ENCODE measurements around the gene TTLL11. TPM values are rescaled to one million over a fixed set of nuclear protein-coding genes. Genes with fewer than 3 reads are reported as not detected.

The TTLL11 gene
- total and polyA plus RNA-seq, 7 experiments from 2014 or later: 3.0 to 8.6 (median 4.4) TPM

GRCh38 chr9:121914604-121915303 is 178.4 kb downstream of the TTLL11 start:
- Histone ChIP-seq H3K27ac (ENCODE audit: low read depth, low read length) (no peak overlapping the region), H3K4me3 (ENCODE audit: low read length) (no peak overlapping the region), H3K27me3 (ENCODE audit: control insufficient read depth in 2 of 2, insufficient read depth in 2 of 2, low read length in 2 of 2) (no peaks in the 10 kb centered on the region), H3K9me3 (ENCODE audit: control insufficient read depth in 2 of 3, low read length in 3 of 3) (no peaks in the 10 kb centered on the region), H3K36me3 (ENCODE audit: control insufficient read depth in 2 of 3, insufficient read depth in 3 of 3, low read length in 3 of 3) (no peaks in the 10 kb centered on the region), H3K4me1 (ENCODE audit: control insufficient read depth in 2 of 2, insufficient read depth in 2 of 2, low read length in 2 of 2) (no peaks in the 10 kb centered on the region)
- Mint-ChIP-seq H3K27me3 (peaks cover 0 to 8% (median 0%) of the 10 kb centered on the region in 5 donors), H3K4me1 (no peaks in the 10 kb centered on the region), H3K27ac (no peak overlapping the region), H3K4me3 (no peak overlapping the region), H3K36me3 (peaks cover 0 to 9% (median 0%) of the 10 kb centered on the region in 5 donors), H3K9me3 (peaks cover 0 to under 1% (median 0%) of the 10 kb centered on the region in 11 donors)
- ChIA-PET CTCF (no interaction called here), POLR2A (no interaction called here)
- no peak for DNase-seq
- intact Hi-C loops (cut with micrococcal nuclease): no loop called here
- ATAC-seq: no peak

GRCh38 chr9:121914017-121914595 is 179.0 kb downstream of the TTLL11 start:
- H3K36me3 ChIP-seq (ENCODE audit: control insufficient read depth in 2 of 3, insufficient read depth in 3 of 3, low read length in 3 of 3): no peaks in the 10 kb centered on the region
- Mint-ChIP-seq H3K9me3 (peaks cover 0 to 4% (median 0%) of the 10 kb centered on the region in 11 donors), H3K4me1 (no peaks in the 10 kb centered on the region), H3K36me3 (peaks cover 0 to 9% (median 0%) of the 10 kb centered on the region in 5 donors), H3K27ac (no peak overlapping the region), H3K27me3 (peaks cover 0 to 12% (median 0%) of the 10 kb centered on the region in 5 donors), H3K4me3 (no peak overlapping the region)
- H3K4me3 ChIP-seq (ENCODE audit: low read length): no peak overlapping the region
- intact Hi-C loops (cut with micrococcal nuclease): no loop called here
- ChIA-PET CTCF (no interaction called here), POLR2A (no interaction called here)
- no peak for ATAC-seq
- DNase-seq: no peak
- no peaks in the 10 kb centered on the region for H3K4me1 ChIP-seq (ENCODE audit: control insufficient read depth in 2 of 2, insufficient read depth in 2 of 2, low read length in 2 of 2)
- H3K27ac ChIP-seq (ENCODE audit: low read depth, low read length): no peak overlapping the region
- no peaks in the 10 kb centered on the region for H3K27me3 ChIP-seq (ENCODE audit: control insufficient read depth in 2 of 2, insufficient read depth in 2 of 2, low read length in 2 of 2)
- no peaks in the 10 kb centered on the region for H3K9me3 ChIP-seq (ENCODE audit: control insufficient read depth in 2 of 3, low read length in 3 of 3)

DNA sequence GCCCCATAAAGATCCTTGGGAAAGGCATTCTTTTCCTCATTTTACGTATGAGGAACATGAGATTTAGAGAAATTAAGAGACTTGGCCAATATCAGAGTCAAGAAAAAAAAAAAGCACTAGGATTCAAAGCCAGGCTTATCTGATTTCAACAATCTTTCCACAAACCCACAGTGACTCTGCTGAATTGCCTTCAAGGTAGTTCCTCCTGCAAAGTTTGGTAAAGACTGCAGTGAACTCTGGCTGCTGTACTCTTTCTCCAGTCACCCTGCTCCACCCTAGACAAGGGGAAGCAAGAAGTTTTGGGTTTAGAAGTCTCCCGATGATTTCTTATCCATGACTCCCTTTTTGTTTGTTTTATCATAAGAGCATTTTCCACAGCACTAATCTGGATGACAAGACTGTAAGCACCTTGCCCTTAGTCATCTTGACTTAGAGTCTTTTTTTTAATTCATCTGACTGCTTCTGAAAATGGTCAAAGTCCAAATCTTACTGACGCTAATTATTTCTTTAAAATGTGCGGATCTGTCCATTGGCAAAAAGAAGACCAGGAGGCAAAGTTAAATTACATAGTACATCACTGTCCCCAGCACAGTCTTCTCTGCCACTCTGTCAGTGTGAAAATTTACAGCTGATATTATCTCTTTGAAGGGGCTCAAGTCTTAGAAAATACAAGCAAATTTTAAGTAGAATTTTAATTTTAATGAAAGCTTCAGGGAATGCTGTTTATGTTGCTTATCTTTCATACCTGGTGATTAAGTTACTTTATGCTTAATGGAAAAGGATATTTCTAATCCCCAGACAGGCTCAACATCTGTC is 180.1 kb downstream of the TTLL11 start:
- Histone ChIP-seq H3K9me3 (ENCODE audit: control insufficient read depth in 2 of 3, low read length in 3 of 3) (no peaks in the 10 kb centered on the region), H3K27ac (ENCODE audit: low read depth, low read length) (no peak overlapping the region), H3K4me1 (ENCODE audit: control insufficient read depth in 2 of 2, insufficient read depth in 2 of 2, low read length in 2 of 2) (no peaks in the 10 kb centered on the region), H3K4me3 (ENCODE audit: low read length) (no peak overlapping the region), H3K36me3 (ENCODE audit: control insufficient read depth in 2 of 3, insufficient read depth in 3 of 3, low read length in 3 of 3) (no peaks in the 10 kb centered on the region), H3K27me3 (ENCODE audit: control insufficient read depth in 2 of 2, insufficient read depth in 2 of 2, low read length in 2 of 2) (no peaks in the 10 kb centered on the region)
- ChIA-PET POLR2A (no interaction called here), CTCF (no interaction called here)
- no peaks in the 10 kb centered on the region for H3K4me1 Mint-ChIP-seq
- H3K9me3 Mint-ChIP-seq: peaks cover 0 to 4% (median 0%) of the 10 kb centered on the region in 11 donors
- no peak overlapping the region for H3K27ac Mint-ChIP-seq
- DNase-seq: no peak
- H3K36me3 Mint-ChIP-seq: peaks cover 0 to 9% (median 5%) of the 10 kb centered on the region in 5 donors
- H3K27me3 Mint-ChIP-seq: peaks cover 0 to 12% (median 0%) of the 10 kb centered on the region in 5 donors
- H3K4me3 Mint-ChIP-seq: no peak overlapping the region
- peak; percentile 37 for ATAC-seq
- intact Hi-C loops (cut with micrococcal nuclease): no loop called here

DNA sequence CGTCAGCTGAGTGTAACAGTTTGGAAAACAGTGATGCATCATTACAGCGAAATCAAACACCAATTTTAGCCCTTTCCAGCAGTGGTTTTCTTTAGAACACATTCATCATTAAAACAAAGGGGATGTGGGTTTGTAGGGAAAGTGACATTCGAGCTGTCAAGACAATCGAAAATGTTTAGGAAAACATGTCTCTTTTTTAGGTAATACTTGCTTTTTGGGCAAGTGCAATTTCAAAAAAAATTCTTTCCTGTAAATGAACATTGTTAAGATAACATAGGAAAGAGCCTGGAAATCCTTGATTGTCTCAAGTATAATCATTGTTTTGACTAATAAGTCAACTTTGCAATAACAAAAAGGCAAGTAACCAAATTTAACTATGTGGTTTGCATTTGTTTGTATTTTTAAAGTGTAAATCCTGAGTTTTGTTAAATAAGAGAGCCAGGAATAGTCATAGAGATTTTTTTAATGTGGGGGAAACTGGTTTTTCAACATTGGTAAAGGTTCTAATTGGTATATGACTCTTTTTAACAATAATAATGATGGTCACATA is 182.5 kb downstream of the TTLL11 start:
- ChIA-PET POLR2A (no interaction called here), CTCF (no interaction called here)
- H3K27ac Mint-ChIP-seq: no peak overlapping the region
- H3K4me3 Mint-ChIP-seq: no peak overlapping the region
- intact Hi-C loops (cut with micrococcal nuclease): no loop called here
- no peaks in the 10 kb centered on the region for H3K27me3 ChIP-seq (ENCODE audit: control insufficient read depth in 2 of 2, insufficient read depth in 2 of 2, low read length in 2 of 2)
- H3K36me3 Mint-ChIP-seq: peaks cover 0 to 8% (median 5%) of the 10 kb centered on the region in 5 donors
- no peak for DNase-seq
- H3K9me3 Mint-ChIP-seq: peaks cover 0 to 4% (median 0%) of the 10 kb centered on the region in 11 donors
- no peaks in the 10 kb centered on the region for H3K4me1 ChIP-seq (ENCODE audit: control insufficient read depth in 2 of 2, insufficient read depth in 2 of 2, low read length in 2 of 2)
- no peak overlapping the region for H3K4me3 ChIP-seq (ENCODE audit: low read length)
- H3K4me1 Mint-ChIP-seq: no peaks in the 10 kb centered on the region
- no peaks in the 10 kb centered on the region for H3K36me3 ChIP-seq (ENCODE audit: control insufficient read depth in 2 of 3, insufficient read depth in 3 of 3, low read length in 3 of 3)
- H3K9me3 ChIP-seq (ENCODE audit: control insufficient read depth in 2 of 3, low read length in 3 of 3): no peaks in the 10 kb centered on the region
- H3K27me3 Mint-ChIP-seq: peaks cover 0 to 17% (median 0%) of the 10 kb centered on the region in 5 donors
- no peak overlapping the region for H3K27ac ChIP-seq (ENCODE audit: low read depth, low read length)
- no peak for ATAC-seq

DNA sequence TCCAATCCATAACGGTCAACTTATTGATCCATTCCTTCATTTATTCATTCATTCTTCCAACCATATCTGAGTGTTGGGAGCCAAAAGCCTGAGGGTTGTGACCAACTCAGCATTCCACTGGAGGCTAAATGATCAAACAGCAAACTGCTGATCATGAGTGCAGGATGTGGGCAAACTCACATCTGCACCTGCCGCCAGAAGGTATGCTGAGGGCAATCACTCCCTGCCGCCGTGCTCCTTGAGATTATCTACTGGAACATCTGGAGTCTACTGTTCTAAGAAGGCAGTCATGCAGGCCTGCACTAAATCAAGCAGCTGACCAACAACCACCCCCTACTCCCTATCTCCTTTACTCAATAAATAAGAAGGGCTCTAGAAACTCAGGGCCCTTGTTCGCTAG is 184.0 kb downstream of the TTLL11 start:
- Mint-ChIP-seq H3K4me3 (no peak overlapping the region), H3K4me1 (no peaks in the 10 kb centered on the region), H3K27ac (no peak overlapping the region), H3K27me3 (peaks cover 0 to 17% (median 0%) of the 10 kb centered on the region in 5 donors), H3K9me3 (peaks cover 0 to 4% (median 0%) of the 10 kb centered on the region in 11 donors), H3K36me3 (peaks cover 0 to 8% (median 5%) of the 10 kb centered on the region in 5 donors)
- H3K4me1 ChIP-seq (ENCODE audit: control insufficient read depth in 2 of 2, insufficient read depth in 2 of 2, low read length in 2 of 2): no peaks in the 10 kb centered on the region
- H3K36me3 ChIP-seq (ENCODE audit: control insufficient read depth in 2 of 3, insufficient read depth in 3 of 3, low read length in 3 of 3): no peaks in the 10 kb centered on the region
- H3K27ac ChIP-seq (ENCODE audit: low read depth, low read length): no peak overlapping the region
- ATAC-seq: no peak
- no peak overlapping the region for H3K4me3 ChIP-seq (ENCODE audit: low read length)
- no peaks in the 10 kb centered on the region for H3K27me3 ChIP-seq (ENCODE audit: control insufficient read depth in 2 of 2, insufficient read depth in 2 of 2, low read length in 2 of 2)
- ChIA-PET POLR2A (no interaction called here), CTCF (no interaction called here)
- no peaks in the 10 kb centered on the region for H3K9me3 ChIP-seq (ENCODE audit: control insufficient read depth in 2 of 3, low read length in 3 of 3)
- DNase-seq: no peak
- intact Hi-C loops (cut with micrococcal nuclease): no loop called here

- no peaks in the 10 kb centered on the region for H3K9me3 ChIP-seq (ENCODE audit: control insufficient read depth in 2 of 3, low read length in 3 of 3)
- Mint-ChIP-seq H3K4me3 (no peak overlapping the region), H3K9me3 (peaks cover 0 to 4% (median 0%) of the 10 kb centered on the region in 11 donors), H3K27me3 (peaks cover 0 to 10% (median 0%) of the 10 kb centered on the region in 5 donors), H3K4me1 (no peaks in the 10 kb centered on the region), H3K27ac (no peak overlapping the region), H3K36me3 (peaks cover 0 to 8% (median 5%) of the 10 kb centered on the region in 5 donors)
- no peaks in the 10 kb centered on the region for H3K36me3 ChIP-seq (ENCODE audit: control insufficient read depth in 2 of 3, insufficient read depth in 3 of 3, low read length in 3 of 3)
- DNase-seq (no peak), ATAC-seq (no peak)
- no peak overlapping the region for H3K4me3 ChIP-seq (ENCODE audit: low read length)
- no peaks in the 10 kb centered on the region for H3K27me3 ChIP-seq (ENCODE audit: control insufficient read depth in 2 of 2, insufficient read depth in 2 of 2, low read length in 2 of 2)
- no peak overlapping the region for H3K27ac ChIP-seq (ENCODE audit: low read depth, low read length)
- intact Hi-C loops (cut with micrococcal nuclease): no loop called here
- H3K4me1 ChIP-seq (ENCODE audit: control insufficient read depth in 2 of 2, insufficient read depth in 2 of 2, low read length in 2 of 2): no peaks in the 10 kb centered on the region
- ChIA-PET CTCF (no interaction called here), POLR2A (no interaction called here)
Measured at GRCh38 chr9:121906074-121906870, 186.8 kb downstream of the TTLL11 start.

All from naive thymus-derived CD4-positive, alpha-beta T cell (primary cell).